HepG2 (cell line): Measurements from ENCODE around the gene MAFF. TPM values are rescaled to one million over a fixed set of nuclear protein-coding genes. Genes with fewer than 3 reads are reported as not detected.

Experiments used
- ATAC-seq: fragments of 200-7000 bp; cut with Tn5 transposase; 3 replicates; pipeline ENCODE4 v1.9.1; 2020; ENCODE audit warnings: mild to moderate bottlenecking, moderate library complexity
- BruUV-seq: library from RNA; stranded (reverse); fragments of 400-500 nt; replicated peaks from 2 replicates; lab custom pipeline; 2021; lab: Mats Ljungman, UMichigan
- CTCF ChIA-PET: fragments of 300-600 bp; formaldehyde crosslinking; extraction: SDS; loops from one replicate; lab custom pipeline; 2021; ENCODE audit warnings: low total read pairs, inconsistent platforms, low intra/inter-chr PET ratio; lab: Yijun Ruan, JAX
- POLR2A ChIA-PET: fragments of 350-600 bp; sonication (Branson Sonifier 250); formaldehyde crosslinking; loops from one replicate; lab custom pipeline; 2020; ENCODE audit warnings: antibody characterized with exemption, inconsistent platforms; lab: Yijun Ruan, JAX
- DNase-seq: peaks from one replicate; pipeline ENCODE4 v3.0.0-alpha.2; 2015; ENCODE audit warnings: low spot score
- FAIRE-seq: peaks from 3 replicates; lab custom pipeline; 2011; peaks lifted over from hg19 to GRCh38; lab: Jason Lieb, UNC
- H2AFZ ChIP-seq: one replicate; pipeline ENCODE4 v1.6.1; 2011; ENCODE audit warnings: low read length, inconsistent platforms
- H3K27ac ChIP-seq: fragments of 300-600 bp; 3 replicates; pipeline ENCODE4 v1.8.0; 2011; ENCODE audit warnings: mixed run types, mild to moderate bottlenecking, mixed read lengths, low read length, inconsistent platforms; ENCODE audit not compliant: insufficient read depth; ENCODE audit errors: extremely low read length
- H3K27me3 ChIP-seq, 2 experiments: fragments of 200-600 bp in 1 of 2; 2 replicates in 1 of 2; 3 replicates in 1 of 2; pipeline versions ENCODE4 v1.6.0 to v1.8.0; 2011; ENCODE audit warnings: low read length in 2 of 2, mild to moderate bottlenecking in 2 of 2, moderate library complexity in 2 of 2, inconsistent platforms in 1 of 2; ENCODE audit not compliant: insufficient read depth in 2 of 2, control insufficient read depth in 1 of 2
- H3K36me3 ChIP-seq, 2 experiments: fragments of 200-600 bp in 1 of 2; replicated peaks in 1 of 2; 2 replicates in 1 of 2; 3 replicates in 1 of 2; pipeline versions ENCODE4 v1.5.1 to v1.8.0; 2011; ENCODE audit warnings: low read length in 2 of 2, inconsistent platforms in 1 of 2; ENCODE audit not compliant: insufficient read depth in 2 of 2, control insufficient read depth in 1 of 2
- H3K4me1 ChIP-seq: 2 replicates; pipeline ENCODE4 v1.5.1; 2012; ENCODE audit warnings: low read length, inconsistent platforms; ENCODE audit not compliant: insufficient read depth
- H3K4me2 ChIP-seq: 2 replicates; pipeline ENCODE4 v1.6.0; 2011; ENCODE audit warnings: low read depth, low read length, inconsistent platforms
- H3K4me3 ChIP-seq, 3 experiments: fragments of 200-600 bp in 1 of 3; sonication (generic), shearing (Covaris generic) in 1 of 3; replicated peaks in 1 of 3; 2 replicates each; pipeline ENCODE4 v1.5.1; 2011 to 2016; ENCODE audit warnings: low read length in 3 of 3, inconsistent platforms in 2 of 3, low read depth in 2 of 3, mild to moderate bottlenecking in 2 of 3, control low read depth in 1 of 3, mixed read lengths in 1 of 3; ENCODE audit not compliant: insufficient read depth in 1 of 3
- H3K79me2 ChIP-seq: one replicate; pipeline ENCODE4 v1.6.1; 2011; ENCODE audit warnings: low read length, inconsistent platforms; ENCODE audit not compliant: insufficient read depth
- H3K9ac ChIP-seq: 2 replicates; pipeline ENCODE4 v1.6.0; 2011; ENCODE audit warnings: mild to moderate bottlenecking, low read depth, low read length, inconsistent platforms; ENCODE audit not compliant: insufficient read depth
- H3K9me3 ChIP-seq: 2 replicates; pipeline ENCODE4 v1.5.1; 2012; ENCODE audit warnings: mild to moderate bottlenecking, low read length
- H4K20me1 ChIP-seq: 2 replicates; pipeline ENCODE4 v1.6.0; 2011; ENCODE audit warnings: inconsistent platforms, mild to moderate bottlenecking, low read length, moderate library complexity; ENCODE audit not compliant: insufficient read depth
- AHR ChIP-seq: IDR thresholded peaks from 2 replicates; pipeline ENCODE4 v1.6.1; 2018; ENCODE audit warnings: missing genetic modification reagents, missing compliant biosample characterization
- FOSL1 ChIP-seq: sonication (generic); formaldehyde crosslinking; IDR thresholded peaks from 2 replicates; pipeline ENCODE4 v1.9.0; 2021; ENCODE audit warnings: missing genetic modification reagents, borderline replicate concordance
- NFIC ChIP-seq: IDR thresholded peaks from 2 replicates; pipeline ENCODE4 v1.6.1; 2012; ENCODE audit warnings: mild to moderate bottlenecking, low read length, inconsistent platforms
- NR0B2 ChIP-seq: sonication (generic); formaldehyde crosslinking; IDR thresholded peaks from 2 replicates; pipeline ENCODE4 v1.4.0; 2020; ENCODE audit warnings: mild to moderate bottlenecking, missing genetic modification reagents
- PBX2 ChIP-seq: IDR thresholded peaks from 2 replicates; pipeline ENCODE4 v1.6.1; 2016; ENCODE audit warnings: control low read depth
- PHB2 ChIP-seq: fragments of 450-650 bp; IDR thresholded peaks from 2 replicates; pipeline ENCODE4 v1.6.1; 2018; ENCODE audit not compliant: partially characterized antibody
- PLSCR1 ChIP-seq: sonication (generic); formaldehyde crosslinking; IDR thresholded peaks from 2 replicates; pipeline ENCODE4 v1.5.0; 2020; ENCODE audit warnings: missing genetic modification reagents, mild to moderate bottlenecking, borderline replicate concordance
- PRDM15 ChIP-seq: sonication (generic); formaldehyde crosslinking; IDR thresholded peaks from 2 replicates; pipeline ENCODE4 v1.4.0; 2020; ENCODE audit warnings: missing genetic modification reagents
- THAP7 ChIP-seq: sonication (generic); formaldehyde crosslinking; IDR thresholded peaks from 2 replicates; pipeline ENCODE4 v1.8.1; 2023; ENCODE audit warnings: mild to moderate bottlenecking, missing genetic modification reagents
- TMF1 ChIP-seq: sonication (generic); formaldehyde crosslinking; IDR thresholded peaks from 2 replicates; pipeline ENCODE4 v1.8.1; 2022; ENCODE audit warnings: low read depth, missing genetic modification reagents
- ZKSCAN1 ChIP-seq: fragments of 150-350 bp; IDR thresholded peaks from 2 replicates; pipeline ENCODE4 v1.6.1; 2014; ENCODE audit warnings: low read length
- ZNF160 ChIP-seq: sonication (generic); formaldehyde crosslinking; IDR thresholded peaks from 2 replicates; pipeline ENCODE4 v1.8.0; 2022; ENCODE audit warnings: mild to moderate bottlenecking, inconsistent platforms, missing genetic modification reagents
- ZNF260 ChIP-seq: sonication (generic); formaldehyde crosslinking; IDR thresholded peaks from 2 replicates; pipeline ENCODE4 v1.4.0; 2020; ENCODE audit warnings: missing genetic modification reagents, low read depth, mild to moderate bottlenecking, borderline replicate concordance
- ZNF317 ChIP-seq: sonication (generic); formaldehyde crosslinking; IDR thresholded peaks from 2 replicates; pipeline ENCODE4 v1.5.0; 2020; ENCODE audit warnings: mild to moderate bottlenecking, missing genetic modification reagents
- ZNF431 ChIP-seq: sonication (generic); formaldehyde crosslinking; IDR thresholded peaks from 2 replicates; pipeline ENCODE4 v1.9.0; 2022; ENCODE audit warnings: missing genetic modification reagents, low read depth, mild to moderate bottlenecking, borderline replicate concordance
- ZNF639 ChIP-seq: conservative IDR thresholded peaks from 2 replicates; pipeline ENCODE4 v1.6.1; 2018; ENCODE audit warnings: missing genetic modification reagents
- ZNF879 ChIP-seq: sonication (generic); formaldehyde crosslinking; IDR thresholded peaks from 2 replicates; pipeline ENCODE4 v1.8.1; 2023; ENCODE audit warnings: missing genetic modification reagents
- WGBS: methylation state at CpG from one replicate; pipeline ENCODE4 v1.1.6; 2017; ENCODE audit warnings: low lambda C conversion rate; 5-methylcytosine and 5-hydroxymethylcytosine counted together
- in situ Hi-C: cut with HindIII; loops from 2 replicates; pipeline ENCODE4 v1.10.0; 2017; ENCODE audit warnings: low pct_unique_long_range_greater_than_20kb; ENCODE audit not compliant: extremely low pct_ligation_motif_present
- intact Hi-C: fragments of 100-400 bp; cut with micrococcal nuclease; formaldehyde crosslinking; loops from one replicate; pipeline ENCODE4 v1.10.0; 2022; ENCODE audit not compliant: unreplicated experiment
- polyA plus RNA-seq, 8 experiments: library from polyadenylated mRNA; depleted of rRNA in 3 of 8; stranded (reverse) in 7 of 8; unstranded in 1 of 8; fragments of >200 nt; fragmentation: Illumina TruSeq in 4 of 8; extraction: Trizol in 4 of 8; gene quantifications; 2 replicates each; pipeline versions ENCODE4 v1.2.1 to v1.2.3, GENCODE V29; 2011 to 2016; ENCODE audit warnings: low read depth in 4 of 8, missing spikeins in 1 of 8, mixed read lengths in 1 of 8; ENCODE audit not compliant: insufficient read depth in 1 of 8
- total RNA-seq, 5 experiments: library from RNA; depleted of rRNA; stranded (reverse); fragments of >200 nt; fragmentation: Illumina TruSeq; extraction: Trizol; gene quantifications; 2 replicates each; pipeline ENCODE4 v1.2.3, GENCODE V29; 2016; ENCODE audit warnings: low read depth in 1 of 5

The MAFF gene
- total and polyA plus RNA-seq, 2 of the 13 experiments (the other 11 are each of a cell fraction or from before 2014, with no cell fraction given) = 5.4 to 14.3 TPM

- H3K27ac ChIP-seq = no peak overlapping the region
- ATAC-seq (no peak), DNase-seq (no peak), FAIRE-seq (no peak)
- no TSS peak for BruUV-seq
- peaks cover 12% of the 10 kb centered on the region for H3K4me1 ChIP-seq
- intact Hi-C loops (no loop called here), in situ Hi-C loops (no loop called here)
- H3K79me2 ChIP-seq = no peaks in the 10 kb centered on the region
- peaks cover 12 to 44% of the 10 kb centered on the region in 2 experiments for H3K36me3 ChIP-seq
- no peak overlapping the region for H3K9ac ChIP-seq
- POLR2A ChIA-PET = no interaction called here
- no peaks in the 10 kb centered on the region for H3K27me3 ChIP-seq
- CTCF ChIA-PET = no interaction called here
- no peaks in the 10 kb centered on the region for H4K20me1 ChIP-seq
- 95% methylated on average over 14 of the region's 14 CpGs for WGBS
- no peak overlapping the region for H3K4me2 ChIP-seq
- no peak overlapping the region for H3K4me3 ChIP-seq
- no peak overlapping the region for H2AFZ ChIP-seq
- H3K9me3 ChIP-seq = no peaks in the 10 kb centered on the region
- TF ChIP-seq PHB2 (no peak), ZNF317 (CRISPR knock-in tag) (no peak), PBX2 (CRISPR knock-in tag) (no peak), FOSL1 (CRISPR knock-in tag) (no peak), NR0B2 (no peak), ZNF160 (CRISPR knock-in tag) (no peak), PLSCR1 (CRISPR knock-in tag) (no peak), PRDM15 (CRISPR knock-in tag) (no peak), THAP7 (CRISPR knock-in tag) (no peak), AHR (CRISPR knock-in tag) (no peak), NFIC (no peak), ZNF431 (no peak), TMF1 (CRISPR knock-in tag) (no peak), ZNF639 (CRISPR knock-in tag) (no peak), ZNF879 (CRISPR knock-in tag) (no peak), ZKSCAN1 (no peak), ZNF260 (CRISPR knock-in tag) (no peak)
Observed at GRCh38 chr22:38235240-38235850, 33.6 kb downstream of the MAFF start.
